Mammary epithelial cell (primary cell): ENCODE results near the gene ARRDC2.

Source experiments
- CTCF ChIP-seq, 2 donors: IDR thresholded peaks in 1 of 2; conservative IDR thresholded peaks in 1 of 2; 2 replicates each; pipeline ENCODE4 v1.5.1; 2011 to 2012; ENCODE audit warnings: inconsistent platforms in 2 of 2, low read length in 2 of 2, mild to moderate bottlenecking in 2 of 2, control low read depth in 1 of 2, low read depth in 1 of 2; ENCODE audit not compliant: insufficient read depth in 1 of 2; ENCODE audit errors: extremely low read depth in 1 of 2
- EZH2 ChIP-seq: IDR thresholded peaks from 2 replicates; pipeline ENCODE4 v1.6.1; 2012; ENCODE audit warnings: low read length, inconsistent platforms, borderline replicate concordance

DNA sequence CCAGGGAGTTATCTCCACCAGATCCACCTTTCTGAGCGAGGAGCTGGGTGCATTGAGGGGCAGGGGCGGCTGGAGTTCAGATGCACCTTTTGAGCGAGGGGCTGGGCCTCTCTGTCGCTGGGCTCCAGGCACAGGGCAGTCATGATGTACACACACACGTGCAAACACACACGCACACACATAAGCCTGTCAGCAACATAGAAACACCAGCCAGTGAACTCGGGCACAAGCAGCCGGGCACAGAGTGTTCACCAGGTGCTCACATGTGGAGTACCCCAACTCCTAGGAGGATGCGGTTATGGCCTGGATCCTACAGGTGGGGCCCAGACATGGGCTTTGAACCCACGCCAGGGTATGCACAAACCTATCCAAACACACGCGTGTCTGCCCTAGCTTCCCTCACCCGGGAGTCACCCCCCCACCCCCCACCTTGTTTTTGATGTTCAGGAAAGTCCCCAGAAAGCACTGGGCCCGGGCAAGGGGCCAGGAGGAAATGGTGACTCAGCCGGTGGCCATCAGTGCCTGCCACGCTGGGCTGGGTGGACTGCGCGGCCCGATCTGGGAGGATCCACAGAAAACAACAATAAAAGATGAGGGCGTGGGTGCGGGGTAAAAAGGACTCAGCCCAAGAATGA lies 13.3 kb downstream of the ARRDC2 start:
- TF ChIP-seq CTCF (conservative IDR thresholded peaks at IDR 0.05 in 1 of 2, IDR thresholded peaks at IDR 0.05 in 1 of 2; ENCODE audit: extremely low read depth in 1 of 2, insufficient read depth in 1 of 2, low read depth in 1 of 2, low read length in 2 of 2) (no peak), EZH2 (no peak)
